CD4-positive, alpha-beta T cell treated with Interleukin-10 for 1 hour (primary cell): ENCODE results near the gene NEUROD2.

Experiments used
- DNase-seq: peaks from one replicate; pipeline ENCODE4 v3.0.0-alpha.2; 2020

Gene NEUROD2

GRCh38 chr17:39578272-39578671 is 29.4 kb downstream of the NEUROD2 start:
- DNase-seq, result no peak

- DNase-seq, result no peak
Measured at GRCh38 chr17:39576187-39576586, 31.5 kb downstream of the NEUROD2 start.

DNA sequence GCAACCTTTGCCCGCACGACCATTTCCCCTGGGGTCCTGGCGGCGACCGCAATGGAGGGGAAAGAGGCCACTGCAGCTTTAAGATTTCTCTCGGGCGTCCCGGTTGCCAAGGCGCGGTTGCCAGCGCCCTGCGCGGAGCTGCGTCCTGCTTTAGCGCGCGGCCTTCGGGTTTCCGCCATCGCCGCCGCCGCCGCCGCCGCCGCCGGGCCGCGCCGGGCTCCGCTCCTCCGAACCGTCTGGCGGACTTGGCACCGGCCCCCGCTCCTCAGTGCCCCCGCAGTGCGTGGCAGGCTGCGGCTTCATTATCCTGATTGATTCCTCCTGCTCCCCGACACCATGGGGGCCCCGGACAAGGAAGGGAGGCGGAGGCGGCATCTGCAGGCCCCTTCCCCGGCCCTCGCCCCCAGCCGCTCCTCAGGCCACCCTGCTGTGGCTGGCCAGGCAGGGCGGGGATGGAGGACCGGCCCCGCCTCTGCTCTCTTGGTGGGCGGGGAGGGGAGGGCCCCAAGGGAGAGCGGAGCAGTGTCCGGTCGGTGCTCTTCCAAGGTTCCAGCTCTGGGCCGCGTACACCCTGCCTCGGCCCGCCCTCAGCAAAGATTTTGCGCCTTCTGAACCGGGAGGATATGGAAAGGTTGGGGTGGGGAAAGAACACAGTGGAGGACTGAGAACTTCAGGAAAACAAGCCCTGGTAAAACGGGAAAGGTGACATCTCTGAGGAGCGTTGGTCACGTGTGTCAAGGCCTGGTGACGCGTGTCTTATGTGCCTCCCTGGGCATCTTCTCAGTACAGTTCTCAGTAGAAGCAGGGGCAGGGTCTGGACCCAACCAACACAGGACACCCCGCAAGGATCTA is 34.0 kb downstream of the NEUROD2 start:
- DNase-seq, result peak; percentile 10

GRCh38 chr17:39572121-39572520 is 35.6 kb downstream of the NEUROD2 start:
- DNase-seq, result no peak

GRCh38 chr17:39569126-39569525 is 38.6 kb downstream of the NEUROD2 start:
- DNase-seq, result no peak

- no peak for DNase-seq
Measured at GRCh38 chr17:39568702-39569101, 39.0 kb downstream of the NEUROD2 start.

- no peak for DNase-seq
Measured at GRCh38 chr17:39566094-39566850, 41.4 kb downstream of the NEUROD2 start.

- no peak for DNase-seq
Measured at GRCh38 chr17:39564211-39564848, 43.4 kb downstream of the NEUROD2 start.

DNA sequence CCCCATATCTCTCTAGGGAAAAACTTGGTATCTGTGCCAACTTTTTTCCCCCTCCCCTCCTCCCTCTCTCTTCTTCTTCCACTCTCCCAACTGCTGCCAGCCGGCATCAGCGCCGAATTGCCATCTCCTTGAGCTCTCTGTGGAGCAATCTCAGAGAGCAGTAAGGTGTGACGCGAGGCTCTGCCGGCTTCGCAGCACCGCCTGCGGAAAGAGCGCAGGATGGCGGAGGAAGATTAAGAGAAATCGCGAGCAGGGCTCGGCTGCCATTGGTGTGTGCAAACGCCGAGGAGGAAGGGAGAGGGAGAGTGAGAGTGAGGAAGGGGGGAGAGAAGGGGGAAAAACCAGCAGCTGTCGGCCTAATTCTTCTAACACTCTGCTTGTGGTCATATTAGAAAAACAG is 44.2 kb downstream of the NEUROD2 start:
- no peak for DNase-seq

GRCh38 chr17:39562976-39563375 is 44.7 kb downstream of the NEUROD2 start:
- DNase-seq, result no peak

DNA sequence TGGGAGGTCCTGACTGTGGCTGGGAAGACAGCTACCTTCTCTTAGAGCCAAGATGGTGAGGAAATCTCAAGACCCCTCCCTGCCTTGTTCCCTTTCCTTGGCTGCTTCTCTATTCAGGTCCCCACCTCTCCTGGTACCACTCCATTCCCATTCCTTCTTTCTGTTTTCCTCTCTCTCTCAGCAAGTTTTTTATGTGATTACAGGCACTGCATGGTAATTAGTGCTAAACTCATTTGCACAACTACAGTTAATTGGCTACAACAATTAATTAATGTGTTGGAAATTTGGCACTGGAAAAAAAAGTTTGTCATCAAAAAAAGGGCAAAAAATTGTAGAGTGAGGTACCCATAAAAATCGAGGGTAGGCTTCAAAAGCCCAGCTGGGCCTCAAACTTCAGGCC is 45.3 kb downstream of the NEUROD2 start:
- no peak for DNase-seq

DNA sequence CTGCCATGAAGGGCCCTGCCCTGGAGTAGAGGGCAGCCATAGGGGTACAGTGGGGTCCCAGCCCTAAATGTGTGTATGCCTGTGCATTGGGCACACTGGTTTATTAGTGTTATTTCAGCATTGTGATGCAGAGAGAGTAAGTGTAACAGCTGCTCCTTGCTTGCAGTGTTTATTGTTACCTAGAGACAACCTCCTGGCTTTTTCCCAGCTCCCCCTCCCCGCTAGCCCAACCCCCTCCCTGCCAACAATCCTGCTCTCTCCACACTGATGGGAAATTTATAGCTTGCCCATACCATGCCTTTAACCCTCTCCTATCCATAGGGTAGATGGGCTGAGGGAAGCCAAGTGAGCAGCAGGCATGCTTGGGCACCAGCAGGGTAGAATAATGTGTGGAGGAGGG is 51.3 kb downstream of the NEUROD2 start:
- DNase-seq, result no peak

- DNase-seq, result no peak
Measured at GRCh38 chr17:39555368-39555767, 52.4 kb downstream of the NEUROD2 start.
